GM18505 (cell line): ENCODE measurements around the gene PSMD13.
A peak's percentile ranks its signal among the peaks of the same experiment; 100 is the strongest.
"Not testable (repeated sequence)": the region's sequence is repeated elsewhere in the genome, so short reads cannot be mapped to it uniquely, and the experiment has no call there.

Source experiments
- ATAC-seq: cut with Tn5 transposase; IDR thresholded peaks from one replicate; pipeline ENCODE4 v1.9.1; 2021; ENCODE audit not compliant: unreplicated experiment
- POLR2A ChIP-seq: IDR thresholded peaks from 4 replicates; pipeline ENCODE4 v1.6.1; 2011; ENCODE audit warnings: borderline replicate concordance; ENCODE audit not compliant: insufficient read depth, insufficient read length; ENCODE audit errors: extremely low read depth

The PSMD13 gene

GRCh38 chr11:236774-237767, at the start of gene PSMD13:
Gene PSMD13, plus strand, starts transcription at chr11:236976. Its CDS starts 74 bp downstream, at chr11:237050.
- peak; percentile 85 for ATAC-seq
- TF ChIP-seq POLR2A, result peak; percentile 78

DNA sequence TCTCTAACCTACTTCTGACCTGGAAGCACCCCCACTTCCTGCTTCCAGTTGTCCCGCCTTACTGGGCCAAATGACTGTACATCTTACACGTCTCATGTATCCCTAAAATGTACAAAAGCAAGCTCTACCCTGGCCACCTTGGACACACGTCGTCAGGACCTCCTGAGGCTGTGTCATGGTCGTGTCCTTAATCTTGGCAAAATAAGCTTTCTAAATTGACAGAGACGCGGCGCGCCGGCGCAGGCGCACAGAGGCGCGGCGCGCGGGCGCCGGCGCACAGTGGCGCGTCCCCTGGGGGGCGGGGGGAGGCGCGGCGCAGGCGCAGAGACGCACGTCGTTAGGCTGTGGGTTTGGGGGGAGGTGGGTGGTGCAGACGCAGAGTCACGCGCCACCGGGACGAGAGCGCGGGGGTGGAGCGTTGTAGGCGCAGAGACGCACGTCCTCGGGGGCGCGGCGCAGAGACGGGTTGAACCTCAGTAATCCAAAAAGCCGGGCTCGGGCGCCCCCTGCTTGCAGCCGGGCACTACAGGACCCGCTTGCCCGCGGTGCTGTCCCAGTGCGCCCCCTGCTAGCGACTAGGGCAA, 47.5 kb upstream of the PSMD13 start:
- ATAC-seq, result not testable (repeated sequence)

DNA sequence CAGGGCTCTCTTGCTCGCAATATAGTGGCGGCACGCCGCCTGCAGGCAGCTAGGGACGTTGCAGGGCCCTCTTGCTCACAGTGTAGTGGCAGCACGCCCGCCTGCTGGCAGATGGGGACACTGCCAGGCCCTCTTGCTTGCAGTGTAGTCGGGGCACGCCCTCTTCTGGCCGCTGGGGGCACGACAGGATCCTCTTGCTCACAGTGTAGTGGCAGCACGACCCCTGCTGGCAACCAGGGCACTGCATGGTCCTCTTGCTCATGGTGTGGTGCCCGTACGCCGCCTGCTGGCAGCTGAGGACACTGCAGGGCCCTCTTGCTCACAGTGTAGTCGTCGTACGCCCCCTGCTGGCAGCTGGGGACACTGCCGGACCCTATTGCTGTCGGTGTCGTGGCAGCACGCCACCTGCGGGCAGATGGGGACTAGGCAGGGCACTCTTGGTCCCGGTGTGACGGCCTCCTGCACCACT, 46.9 kb upstream of the PSMD13 start:
- ATAC-seq, result peak; percentile 74

DNA sequence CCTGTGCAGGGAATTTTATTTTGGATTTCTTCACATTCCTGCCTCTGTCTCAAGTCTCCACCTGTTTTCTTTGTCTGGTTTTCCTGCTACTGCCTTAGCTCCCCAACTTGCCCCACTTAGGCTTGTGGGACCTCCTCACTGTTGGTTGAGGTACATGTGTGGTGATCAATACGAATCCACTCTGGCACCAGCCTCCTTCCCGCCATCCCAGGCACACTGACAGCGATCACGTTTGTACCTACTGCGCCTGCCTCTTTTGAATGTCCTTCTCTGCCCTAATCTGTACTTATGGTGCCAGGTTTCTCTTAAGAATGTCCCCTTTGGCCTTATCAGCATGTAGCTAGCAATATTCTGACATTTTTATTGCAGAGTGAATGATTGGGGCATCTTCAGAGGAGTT, 46.2 kb upstream of the PSMD13 start:
- ATAC-seq, result not testable (repeated sequence)

- peak; percentile 57 for ATAC-seq
Observed at GRCh38 chr11:191490-192478, 45.0 kb upstream of the PSMD13 start.

DNA sequence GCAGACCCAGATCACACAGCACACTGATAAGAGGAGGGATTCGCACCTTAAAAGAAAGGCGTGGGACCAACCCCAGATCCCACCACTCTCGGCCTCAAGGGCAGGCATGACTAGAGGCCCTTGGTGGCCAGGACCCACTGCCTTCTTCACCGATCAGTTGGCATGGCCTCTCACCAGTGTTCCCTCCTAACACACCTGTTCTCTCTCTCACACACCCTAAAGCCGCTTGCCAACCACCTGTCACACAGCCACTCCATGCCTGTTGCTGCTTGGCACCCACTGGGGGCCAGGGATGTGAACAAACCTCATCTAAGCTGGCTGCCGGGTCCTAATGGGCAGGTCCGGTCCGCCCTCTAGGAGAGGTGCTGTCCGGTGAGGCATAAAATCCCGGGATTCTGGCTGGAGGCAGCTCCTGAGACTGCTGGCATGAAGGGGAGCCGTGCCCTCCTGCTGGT, 44.1 kb upstream of the PSMD13 start, which contains the start of gene SCGB1C1:
Gene SCGB1C1 (plus strand): TSS at position 405 of the 455 bp plus-strand sequence. CDS start 22 bp downstream, at position 427.
- not testable (repeated sequence) for ATAC-seq

DNA sequence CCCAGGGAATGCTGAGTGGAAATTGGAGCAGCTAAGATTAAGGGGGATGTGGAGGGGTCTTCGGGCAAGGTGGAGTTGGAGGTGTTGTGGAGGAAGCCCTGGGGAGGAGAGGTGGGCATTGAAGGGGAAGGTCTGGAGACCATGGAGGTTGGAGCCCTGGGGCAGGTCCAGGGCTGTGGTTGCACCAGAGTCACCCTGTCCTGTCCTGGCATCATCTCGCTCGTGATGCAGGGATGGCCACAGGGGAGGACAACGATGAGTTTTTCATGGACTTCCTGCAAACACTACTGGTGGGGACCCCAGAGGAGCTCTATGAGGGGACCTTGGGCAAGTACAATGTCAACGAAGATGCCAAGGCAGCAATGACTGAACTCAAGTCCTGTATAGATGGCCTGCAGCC, 43.3 kb upstream of the PSMD13 start:
- ATAC-seq, result not testable (repeated sequence)

GRCh38 chr11:196786-197731, 39.7 kb upstream of the PSMD13 start:
- no peak for ATAC-seq
- TF ChIP-seq POLR2A, result no peak

DNA sequence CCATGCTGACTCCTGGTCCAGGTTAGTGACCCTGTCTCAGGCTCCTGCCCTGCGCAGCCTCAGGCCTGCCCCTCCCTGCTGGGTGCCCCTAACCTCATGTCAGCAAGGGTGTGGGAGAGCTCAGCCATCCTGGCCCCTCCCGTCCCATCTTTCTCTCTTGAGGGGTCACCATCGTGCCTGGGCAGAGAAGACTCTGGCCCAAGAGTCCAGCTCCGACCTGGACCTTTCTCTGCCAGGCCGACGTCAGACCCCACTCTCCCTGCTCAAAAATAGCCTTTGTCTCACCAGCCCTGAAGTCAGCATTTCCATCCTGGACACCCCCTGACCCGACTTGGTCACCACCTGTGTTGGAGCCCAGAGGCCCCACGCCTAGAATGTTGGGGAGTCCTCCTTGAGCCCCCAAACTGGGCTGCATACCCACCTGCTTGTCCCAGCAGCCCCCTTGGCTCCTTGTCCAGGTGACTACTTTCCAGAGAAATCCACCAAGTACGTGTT, 39.0 kb upstream of the PSMD13 start:
- TF ChIP-seq POLR2A, result no peak
- no peak for ATAC-seq

- no peak for ATAC-seq
- no peak for TF ChIP-seq POLR2A
Observed at GRCh38 chr11:198236-198806, 38.5 kb upstream of the PSMD13 start.

- ATAC-seq, result no peak
- TF ChIP-seq POLR2A, result no peak
Observed at GRCh38 chr11:199004-199581, 37.7 kb upstream of the PSMD13 start.

DNA sequence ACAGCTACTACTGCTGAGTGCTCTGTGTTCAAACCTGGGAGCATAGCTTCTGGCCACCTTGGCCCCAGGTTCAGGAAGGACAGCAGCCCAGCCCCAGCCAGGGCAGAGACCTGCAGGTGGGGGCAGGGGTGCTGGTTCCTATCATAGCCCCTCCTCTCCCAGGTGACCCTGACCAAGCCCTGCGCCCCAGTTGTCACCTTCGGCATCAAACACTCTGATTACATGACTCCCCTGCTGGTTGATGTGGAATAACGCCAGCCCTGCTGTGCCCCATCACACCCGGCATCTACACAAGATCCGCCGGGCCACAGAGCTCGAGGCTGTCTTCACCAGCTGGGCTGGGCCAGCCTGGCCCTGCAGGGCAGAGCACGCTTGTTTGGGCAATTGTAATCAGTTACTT, 37.0 kb upstream of the PSMD13 start:
- peak; percentile 34 for TF ChIP-seq POLR2A
- ATAC-seq, result no peak
